NCI-H1436 (cell line): ENCODE data around the gene ATG13.
A peak's percentile ranks its signal among the peaks of the same experiment; 100 is the strongest.
"Not testable (repeated sequence)": the region's sequence is repeated elsewhere in the genome, so short reads cannot be mapped to it uniquely, and the experiment has no call there.

Experiments
- DNase-seq: peaks from one replicate; lab custom pipeline; 2025; lab: John Stamatoyannopoulos, UW

The ATG13 gene

DNA sequence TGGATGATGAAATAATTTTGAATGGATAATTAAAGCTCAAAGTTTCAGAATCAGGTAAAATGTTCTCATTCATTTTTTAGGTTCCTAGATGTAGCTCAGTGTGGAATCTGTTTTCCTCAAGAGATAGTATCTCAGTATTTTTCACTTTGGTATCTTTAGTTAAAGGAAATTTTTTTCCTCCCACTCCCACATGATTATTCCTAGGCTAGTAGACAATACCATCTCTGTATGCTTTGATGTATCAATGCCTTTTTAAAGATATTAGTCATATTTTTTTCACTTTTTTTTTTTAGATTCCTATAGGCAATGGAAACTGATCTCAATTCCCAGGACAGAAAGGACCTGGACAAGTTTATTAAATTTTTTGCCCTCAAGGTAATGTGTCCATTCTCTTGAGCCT, 26.6 kb downstream of the ATG13 start:
- no peak for DNase-seq

DNA sequence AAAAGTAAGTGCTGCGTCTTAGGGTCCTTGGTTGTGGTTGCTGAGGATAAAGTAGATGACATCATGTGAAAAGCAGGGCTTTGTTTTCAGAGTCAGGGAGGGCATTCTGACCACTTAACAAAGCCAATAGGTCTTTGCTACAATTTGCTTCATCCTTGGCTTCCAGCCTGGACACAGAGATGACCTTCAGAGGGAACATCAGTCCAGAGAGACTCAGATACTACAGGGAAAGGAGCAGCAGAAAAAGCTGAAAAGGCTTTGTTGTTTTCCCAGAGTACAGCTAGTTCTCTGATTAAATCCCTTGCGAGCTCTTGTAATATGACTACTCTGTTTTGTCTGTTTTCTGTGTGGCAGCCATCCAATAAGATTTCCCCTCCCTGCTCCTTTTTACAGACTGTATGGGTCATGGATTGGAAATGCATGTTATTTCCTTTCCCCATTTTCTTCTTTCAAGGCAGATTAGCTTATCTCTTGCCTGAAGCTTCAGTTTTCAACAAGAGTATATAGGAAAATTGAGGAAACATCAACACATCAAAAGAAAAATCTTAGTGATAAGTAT, 31.9 kb downstream of the ATG13 start:
- peak; percentile 36 for DNase-seq

DNA sequence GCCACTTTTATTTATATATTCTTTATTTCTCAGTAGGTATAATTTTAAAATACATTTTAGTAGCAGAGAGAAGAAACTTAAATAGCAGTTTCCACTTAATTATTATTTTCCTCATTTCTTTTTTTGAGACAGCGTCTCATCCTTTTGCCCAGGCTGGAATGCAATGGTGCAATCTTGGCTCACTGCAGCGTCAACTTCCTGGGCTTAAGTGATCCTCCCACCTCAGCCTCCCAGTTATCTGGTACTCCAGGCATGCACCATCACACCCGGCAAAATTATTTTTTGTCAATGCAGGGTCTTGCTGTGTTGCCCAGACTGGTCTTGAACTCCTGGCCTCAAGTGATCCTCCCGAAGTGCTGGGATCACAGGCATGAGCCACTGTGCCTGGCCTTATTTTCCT, 38.3 kb downstream of the ATG13 start:
- no peak for DNase-seq

DNA sequence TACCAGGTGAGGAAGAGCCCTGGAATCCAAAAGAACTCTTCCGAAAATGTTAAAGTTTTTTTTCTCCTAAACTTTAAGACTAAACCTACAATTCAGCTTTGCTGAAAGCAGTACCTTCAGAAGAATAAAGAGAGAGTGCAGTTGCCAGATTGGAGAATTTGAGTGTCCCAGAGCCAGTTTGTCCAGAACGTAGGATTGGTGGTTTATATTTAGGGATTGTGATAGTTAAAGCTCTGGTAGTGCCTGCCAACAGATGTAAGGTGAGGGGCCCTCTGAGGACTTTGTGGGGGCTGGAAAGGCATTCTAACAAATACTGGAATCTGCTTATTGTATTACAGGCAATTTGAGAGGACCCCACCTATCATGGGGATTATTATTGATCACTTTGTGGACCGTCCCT, 39.8 kb downstream of the ATG13 start:
- no peak for DNase-seq

DNA sequence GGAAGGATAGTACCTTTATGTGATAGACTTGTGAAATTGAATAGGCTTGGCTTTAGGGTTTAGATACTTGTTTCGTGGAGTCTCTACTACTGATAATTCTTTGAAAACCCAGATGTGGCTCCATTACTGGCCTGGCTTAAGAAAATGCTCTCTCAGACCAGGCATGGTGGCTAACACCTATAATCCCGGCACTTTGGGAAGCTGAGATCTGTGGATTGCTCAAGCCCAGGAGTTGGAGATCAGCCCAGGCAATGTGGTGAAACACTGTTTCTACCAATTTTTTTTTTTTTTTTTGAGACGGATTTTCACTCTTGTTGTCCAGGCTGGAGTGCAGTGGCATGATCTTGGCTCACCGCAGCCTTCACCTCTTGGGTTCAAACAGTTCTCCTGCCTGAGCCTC, 40.9 kb downstream of the ATG13 start:
- DNase-seq, result no peak

DNA sequence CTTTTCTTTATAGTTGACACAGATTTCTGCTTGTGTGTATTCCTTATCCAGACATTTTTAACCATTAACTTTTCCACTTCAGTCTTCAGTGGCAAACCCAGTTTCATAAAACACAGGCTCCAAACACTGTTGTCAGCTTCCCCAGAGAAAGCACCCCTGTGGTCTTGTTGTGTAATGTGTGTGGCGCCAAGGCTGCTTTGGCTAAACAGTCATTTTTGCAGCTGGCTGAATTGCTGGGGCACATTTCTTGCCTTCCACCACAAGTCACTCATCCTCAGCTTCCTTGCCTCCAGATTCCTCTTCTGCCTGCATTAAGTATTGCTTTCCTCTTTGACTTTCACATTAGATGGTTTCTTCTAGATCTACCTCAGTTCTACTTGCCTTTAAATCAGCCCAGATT, 42.6 kb downstream of the ATG13 start:
- no peak for DNase-seq

DNA sequence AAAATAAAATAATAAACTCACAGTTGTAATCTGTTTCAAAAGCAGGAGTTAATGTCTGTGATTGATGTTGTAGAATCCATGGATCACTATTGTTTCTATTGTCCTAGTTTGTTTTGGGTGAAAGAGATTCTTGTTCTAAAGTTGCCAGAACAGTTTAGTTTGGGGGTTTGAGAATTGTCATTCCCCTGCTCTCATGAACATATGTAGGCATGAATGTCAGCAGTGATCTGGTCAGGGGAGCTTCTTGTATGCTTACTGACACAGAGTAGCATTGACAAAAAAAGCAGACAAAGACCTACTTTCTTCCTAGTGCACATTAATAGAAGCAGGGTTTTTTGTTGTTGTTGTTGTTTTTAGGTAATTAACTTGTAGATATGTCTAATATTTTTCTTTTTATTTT, 44.5 kb downstream of the ATG13 start:
- DNase-seq, result no peak

DNA sequence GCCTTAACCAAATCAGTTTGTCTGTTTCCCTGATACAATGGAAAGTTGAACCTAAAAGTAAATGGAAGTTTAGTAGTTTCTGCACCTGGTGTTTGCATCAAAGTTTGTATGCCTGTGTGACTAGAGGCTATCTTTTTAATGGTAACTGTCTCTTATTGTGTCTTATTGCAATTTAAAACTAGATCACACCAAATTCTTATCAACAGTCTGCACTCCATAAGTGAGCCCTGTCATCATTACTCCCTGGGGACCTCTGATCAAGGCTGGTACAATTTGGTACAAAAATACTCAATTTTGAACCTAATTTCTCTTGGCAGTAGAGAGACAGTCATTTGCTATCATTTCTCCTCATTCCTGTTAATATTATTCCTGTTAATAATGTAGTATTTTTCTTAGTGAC, 45.0 kb downstream of the ATG13 start:
- DNase-seq, result no peak

DNA sequence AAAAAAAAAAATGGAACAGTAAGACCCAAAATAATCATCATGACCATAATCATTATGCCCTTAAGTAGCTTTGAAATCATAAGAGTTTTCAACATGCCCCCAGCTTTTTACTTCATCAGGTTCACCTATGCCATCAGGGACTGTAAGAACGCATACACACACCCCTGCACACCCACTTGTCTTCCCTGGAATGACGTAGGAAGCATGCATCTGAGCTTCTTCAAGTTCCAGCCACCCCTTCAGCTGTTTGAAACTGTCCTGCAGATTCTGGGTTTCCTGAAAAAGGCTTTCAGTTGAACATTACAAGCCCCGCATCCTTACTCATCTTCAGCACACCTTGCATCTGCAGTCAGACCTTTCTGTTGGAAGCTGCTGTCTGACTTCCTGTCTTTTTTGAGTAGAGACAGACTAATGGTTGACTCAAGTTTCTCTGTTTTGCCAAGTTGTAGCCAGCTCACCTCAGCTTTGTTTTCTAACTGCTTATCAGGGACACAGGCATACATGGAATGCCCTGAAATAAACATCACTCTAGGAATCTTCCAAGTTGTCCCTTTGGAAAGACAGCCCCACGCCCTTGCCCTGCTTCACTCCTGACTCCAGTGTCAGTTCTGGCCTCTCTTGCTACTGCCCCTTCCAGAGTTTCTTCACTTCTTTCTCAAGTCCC, 46.1 kb downstream of the ATG13 start:
- no peak for DNase-seq

DNA sequence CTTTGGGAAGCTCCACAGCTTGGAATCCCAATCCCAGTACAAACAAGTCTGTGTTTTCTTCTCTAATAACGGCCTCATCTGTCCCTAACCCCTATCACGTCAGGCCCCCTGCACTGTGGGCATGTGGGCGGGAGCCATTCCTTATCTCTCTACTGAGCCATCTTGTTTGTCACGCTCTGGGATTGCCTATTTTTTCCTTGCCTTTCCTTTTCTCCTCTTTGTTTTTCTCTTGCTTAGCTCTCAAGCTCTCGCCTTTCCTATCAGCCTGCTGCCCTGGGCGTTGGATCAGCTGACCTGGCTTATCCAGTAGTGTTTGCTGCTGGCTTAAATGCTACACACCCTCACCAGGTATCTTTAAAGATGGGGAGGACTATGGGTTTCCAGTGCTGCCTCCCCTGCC, 47.3 kb downstream of the ATG13 start:
- DNase-seq, result no peak

DNA sequence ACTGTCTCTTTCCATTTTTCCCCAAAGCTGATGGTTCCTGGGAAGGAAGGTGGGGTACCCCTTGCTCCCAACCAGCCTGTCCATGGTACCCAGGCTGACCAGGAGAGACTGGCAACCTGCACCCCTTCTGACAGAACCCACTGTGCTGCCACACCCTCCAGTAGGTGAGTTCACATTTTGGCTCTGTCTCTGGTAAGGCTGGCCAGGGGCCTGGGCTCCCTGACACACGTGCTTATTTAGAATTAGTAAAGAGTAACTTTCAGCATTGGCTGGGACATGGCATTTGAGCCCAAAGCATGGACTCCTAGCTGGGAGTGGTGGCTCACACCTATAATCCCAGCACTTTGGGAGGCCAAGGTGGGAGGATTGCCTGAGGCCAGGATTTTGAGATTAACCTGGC, 48.0 kb downstream of the ATG13 start:
- DNase-seq, result no peak

DNA sequence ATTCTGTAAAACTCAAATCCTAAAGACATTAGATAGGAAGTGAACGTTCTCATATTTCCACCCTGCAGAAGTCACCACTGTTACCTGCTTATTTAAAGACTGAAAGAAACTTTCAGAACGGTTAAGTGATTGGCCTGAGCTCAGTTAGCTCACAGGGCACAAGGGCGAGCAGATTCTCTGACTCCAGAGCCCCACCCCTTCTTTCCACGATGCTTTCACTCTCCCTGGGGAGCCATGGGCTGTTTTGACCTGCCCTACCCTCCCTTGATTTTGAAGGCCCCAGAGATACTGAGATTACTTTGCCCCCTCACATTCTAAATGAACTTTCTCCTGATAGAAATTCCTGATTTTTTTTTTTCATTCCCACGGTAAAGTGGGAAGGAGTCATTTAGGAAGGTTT, 49.2 kb downstream of the ATG13 start:
- DNase-seq, result no peak

DNA sequence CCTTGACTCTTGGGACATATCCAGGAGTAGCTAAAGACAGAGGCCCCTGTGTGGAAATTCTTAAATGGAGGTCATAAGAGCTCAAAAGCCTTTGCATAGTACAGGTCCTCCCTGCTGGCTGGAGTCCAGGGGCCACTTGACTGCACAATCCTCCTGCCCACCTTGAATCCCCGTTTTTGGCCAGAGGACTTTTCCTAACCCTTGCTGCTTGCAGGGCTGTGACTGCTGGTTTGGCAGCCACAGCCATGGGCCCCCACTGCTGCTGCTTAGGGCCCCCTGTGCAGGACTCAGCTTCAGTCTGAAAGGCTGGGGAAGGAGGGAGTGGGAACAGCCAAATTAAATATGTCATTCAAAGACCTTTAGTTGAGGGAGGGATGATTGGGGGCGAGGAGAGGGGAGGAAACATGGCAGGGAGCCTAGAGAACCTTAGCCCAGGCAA, 49.7 kb downstream of the ATG13 start:
- DNase-seq, result no peak

DNA sequence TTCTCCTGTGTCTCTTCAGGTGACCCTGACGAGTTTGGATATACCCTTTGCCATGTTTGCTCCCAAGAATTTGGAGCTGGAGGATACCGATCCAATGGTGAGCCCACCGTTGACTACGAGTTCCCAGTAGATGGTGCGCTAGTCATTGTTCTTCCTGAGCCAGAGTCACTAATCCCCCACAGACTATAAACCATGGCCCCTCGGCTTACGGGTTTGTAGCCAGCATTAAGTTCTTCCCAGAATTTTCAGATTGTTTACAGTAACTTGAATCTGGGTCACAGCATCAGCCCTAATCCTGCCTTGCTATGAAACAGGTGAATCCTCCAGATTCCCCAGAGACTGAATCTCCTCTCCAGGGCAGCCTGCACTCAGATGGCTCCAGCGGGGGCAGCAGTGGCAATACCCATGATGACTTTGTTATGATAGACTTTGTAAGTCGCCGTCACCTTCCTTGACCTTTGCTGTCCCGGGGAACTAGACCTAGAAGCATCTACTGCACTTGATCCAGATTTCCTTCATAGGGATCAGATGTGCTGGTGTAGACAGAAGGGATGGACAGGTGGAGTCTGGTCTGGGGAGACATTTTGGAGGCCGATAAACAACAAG, 51.2 kb downstream of the ATG13 start:
- DNase-seq, result no peak

DNA sequence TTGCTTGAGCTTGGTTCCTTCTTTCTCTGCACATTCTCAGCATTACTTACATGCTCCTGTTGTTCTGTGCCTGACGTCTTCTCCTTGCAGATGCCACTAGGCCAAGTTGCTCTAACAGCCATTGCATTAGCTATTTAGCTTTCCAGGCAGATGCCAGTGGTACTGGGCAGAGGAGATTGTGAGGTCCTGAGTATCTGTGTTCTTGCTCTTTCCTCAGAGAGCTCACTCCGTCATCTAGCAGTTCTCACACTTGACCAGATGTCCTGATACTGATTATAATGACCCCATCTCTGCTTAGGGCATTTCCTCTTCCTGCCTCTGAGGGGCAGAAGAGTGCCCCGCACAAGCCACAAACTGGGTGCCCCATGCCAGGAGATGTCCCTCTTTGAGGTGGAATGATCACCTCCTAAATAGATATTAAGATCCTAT, 52.4 kb downstream of the ATG13 start:
- DNase-seq, result no peak

DNA sequence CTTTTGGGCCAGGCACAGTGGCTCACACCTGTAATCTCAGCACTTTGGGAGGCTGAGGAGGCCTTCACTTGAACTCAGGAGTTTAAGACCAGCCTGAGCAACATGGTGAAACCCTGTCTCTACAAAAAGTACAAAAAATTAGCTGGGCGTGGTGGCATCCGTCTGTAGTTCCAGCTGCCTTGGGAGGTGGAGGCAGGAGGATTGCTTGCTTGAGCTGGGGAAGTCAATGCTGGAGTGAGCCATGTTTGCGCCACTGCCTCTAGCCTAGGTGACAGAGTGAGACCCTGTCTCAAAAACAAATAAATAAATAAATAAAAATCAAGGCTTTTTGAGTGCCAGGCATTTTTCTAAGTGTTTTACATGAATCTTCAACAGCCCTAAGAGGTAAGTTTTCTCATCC, 53.2 kb downstream of the ATG13 start:
- not testable (repeated sequence) for DNase-seq

DNA sequence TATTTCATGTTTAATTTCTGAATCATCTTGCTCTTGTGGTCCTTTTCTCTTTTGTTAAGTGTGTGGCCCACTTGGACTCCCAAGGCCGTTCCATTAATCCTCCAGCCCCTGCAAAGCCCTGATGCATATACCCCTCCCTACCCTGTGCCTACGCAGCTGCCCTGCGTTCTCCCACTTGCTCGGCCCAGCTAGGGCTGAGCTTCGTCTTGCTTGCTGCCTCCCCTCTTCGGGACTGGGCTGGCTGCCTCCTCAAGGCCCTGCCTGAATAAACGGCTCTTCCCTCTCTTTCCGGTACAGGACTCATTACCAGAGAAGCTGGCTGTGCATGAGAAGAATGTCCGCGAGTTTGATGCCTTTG, 54.6 kb downstream of the ATG13 start:
- no peak for DNase-seq

DNA sequence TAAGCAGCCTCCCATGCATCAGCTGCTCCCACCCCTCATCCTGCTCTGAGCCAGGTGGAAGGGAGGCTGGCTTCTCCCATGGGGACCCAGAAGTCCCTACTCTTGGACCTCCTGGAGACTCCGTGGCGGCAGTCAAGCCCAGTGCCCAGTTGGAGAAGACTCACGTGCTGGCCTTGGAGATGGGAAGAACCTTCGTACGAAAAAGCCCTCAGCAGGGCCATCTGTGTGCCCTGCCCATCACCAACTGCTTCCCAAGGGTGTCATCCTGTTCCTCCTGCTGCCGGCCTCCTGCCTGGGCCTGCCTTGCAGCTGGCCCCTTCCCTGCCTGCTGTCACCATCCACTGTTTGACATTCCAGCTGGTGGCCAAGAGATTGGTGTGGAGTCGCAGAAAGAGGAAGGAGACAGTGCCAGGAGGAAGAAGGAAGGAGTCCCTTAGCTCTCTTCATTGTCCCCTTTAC, 55.1 kb downstream of the ATG13 start:
- no peak for DNase-seq

DNA sequence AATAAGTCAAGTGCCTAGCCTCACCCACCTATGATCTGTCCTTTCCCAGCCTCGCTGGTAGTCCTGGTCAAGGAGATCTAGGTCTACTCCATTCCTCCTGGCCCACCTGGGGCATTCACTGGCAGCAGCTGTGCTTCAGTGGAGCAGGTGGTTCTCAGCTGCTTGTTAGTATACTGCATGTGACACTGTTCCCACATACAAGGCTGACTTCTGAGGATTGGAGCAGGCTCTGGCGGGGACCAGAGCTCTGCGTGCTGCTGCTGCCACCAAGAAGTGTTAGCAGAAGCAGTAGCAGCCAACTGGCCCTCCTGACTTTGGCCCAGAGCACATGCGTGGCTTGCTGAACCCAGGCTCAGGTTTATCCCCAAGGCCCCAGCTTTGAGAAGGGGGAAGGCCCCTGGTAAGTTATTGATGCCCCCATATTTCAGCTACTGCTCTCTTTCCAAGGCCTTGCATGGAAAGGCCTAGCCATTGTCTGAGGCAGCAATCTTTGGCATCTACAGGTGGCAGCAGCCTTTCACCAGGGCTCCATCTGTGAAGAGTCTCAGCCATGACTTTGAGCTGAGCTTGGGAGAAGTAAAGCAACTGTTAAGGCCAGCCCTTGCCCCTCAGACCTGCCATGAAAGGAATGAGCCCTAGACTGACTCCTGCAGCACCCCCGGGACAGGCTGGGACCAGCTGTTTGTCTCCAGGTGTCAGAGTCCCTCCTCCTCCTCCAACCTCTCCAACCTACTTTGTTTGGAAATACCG, 56.5 kb downstream of the ATG13 start:
- DNase-seq, result no peak

DNA sequence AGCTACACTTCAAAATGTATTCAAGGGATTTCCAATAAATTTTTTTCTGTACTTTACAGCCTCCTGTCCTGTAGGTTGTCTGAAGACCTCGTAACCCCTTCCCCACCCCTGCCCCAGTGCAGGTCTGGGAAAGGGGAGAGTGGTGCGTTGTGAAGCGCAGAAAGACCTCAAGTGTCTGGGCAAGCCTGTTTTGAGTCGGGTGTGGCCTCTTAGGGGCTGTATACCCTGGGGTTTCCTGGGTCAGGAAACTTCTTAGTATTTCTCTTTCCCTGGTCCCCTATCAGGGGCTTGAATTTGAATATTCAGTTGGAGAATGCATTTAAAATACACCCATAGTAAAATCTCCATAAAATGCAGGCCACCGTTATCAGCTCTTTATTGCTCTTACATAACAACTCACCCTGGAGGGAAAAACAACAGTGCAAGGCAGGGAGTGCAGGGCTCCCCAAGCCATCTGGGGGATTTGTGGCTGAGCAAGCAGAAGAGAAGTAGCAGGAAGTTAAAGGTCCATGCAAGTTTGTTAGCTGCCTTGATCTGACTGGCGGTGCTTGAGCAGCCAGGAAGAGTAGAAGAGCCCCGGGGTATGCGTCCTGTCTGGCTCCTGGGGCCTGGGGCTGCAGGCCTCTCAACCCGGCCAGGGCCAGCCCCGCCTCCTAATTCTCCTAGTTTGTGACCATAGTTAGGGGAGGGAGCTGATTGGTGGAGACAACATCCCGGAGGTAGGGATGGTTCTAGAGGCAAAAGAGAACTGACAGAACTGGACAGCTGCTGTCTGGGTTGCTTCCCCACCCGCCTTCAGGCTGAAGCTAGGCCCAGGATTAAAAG, 57.3 kb downstream of the ATG13 start:
- DNase-seq, result no peak

DNA sequence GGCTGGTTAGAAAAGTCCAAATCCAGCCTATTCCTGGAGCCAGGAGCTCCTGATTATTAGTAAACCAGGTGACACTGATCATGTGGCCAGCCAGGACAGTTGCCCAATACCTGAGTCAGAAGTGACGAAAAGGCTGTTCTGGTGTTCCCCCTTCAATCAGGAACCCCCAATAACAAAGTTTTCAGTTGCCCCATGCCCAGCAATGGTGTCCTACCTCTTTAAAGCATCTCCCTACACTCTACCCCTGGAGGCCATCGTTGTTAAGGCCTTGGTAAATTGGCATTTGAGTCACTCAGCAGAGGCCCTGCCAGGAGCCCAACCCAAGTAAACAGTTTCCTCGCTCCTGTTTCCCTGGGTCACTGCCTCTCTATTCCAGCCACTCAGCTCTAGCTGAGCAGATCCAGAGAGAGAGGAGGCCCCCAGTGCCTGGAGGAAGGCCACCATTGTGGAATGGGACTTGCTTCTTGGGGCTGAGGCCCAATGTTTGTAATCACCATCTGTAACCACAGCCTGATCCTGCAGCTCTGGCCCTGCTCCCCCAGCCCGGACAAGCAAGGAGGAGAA, 58.0 kb downstream of the ATG13 start:
- DNase-seq, result no peak

DNA sequence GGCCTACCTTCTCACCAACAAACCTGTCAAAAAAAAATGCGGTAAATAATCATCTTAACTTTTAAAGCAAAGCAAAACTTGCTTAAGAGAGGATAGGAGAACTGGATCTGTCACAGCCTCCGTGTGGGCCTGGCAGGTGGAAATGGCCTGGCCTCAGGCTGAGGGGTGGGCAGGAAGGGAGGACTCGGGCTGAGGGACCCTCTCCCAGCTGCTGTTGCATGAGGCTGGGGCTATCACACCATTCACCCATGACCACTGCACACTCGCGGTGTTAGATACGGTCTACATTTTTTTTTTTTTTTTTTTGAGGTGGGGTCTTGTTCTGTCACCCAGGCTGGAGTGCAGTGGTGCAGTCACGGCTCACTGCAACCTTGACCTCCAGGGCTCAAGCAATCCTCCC, 58.6 kb downstream of the ATG13 start:
- no peak for DNase-seq
